ENCODE results near the gene OR11H6.
"Not testable (repeated sequence)": the region's sequence is repeated elsewhere in the genome, so short reads cannot be mapped to it uniquely, and the experiment has no call there.

Gene OR11H6

GRCh38 chr14:20223410-20223809 is at the start of gene OR11H6:
Gene OR11H6, plus strand, starts transcription at chr14:20223710. Its CDS starts 0 bp downstream, at chr14:20223710.
- FAIRE-seq: no peak
- DNase-seq (ENCODE audit: insufficient read length, low spot score): no peak

GRCh38 chr14:20174205-20174604 is 49.3 kb upstream of the OR11H6 start:
- FAIRE-seq: not testable (repeated sequence)

GRCh38 chr14:20176330-20176729 is 47.2 kb upstream of the OR11H6 start:
- no peak for DNase-seq (ENCODE audit: insufficient read length, low spot score)
- no peak for FAIRE-seq

More at GRCh38 chr14:20174205-20174604, 49.3 kb upstream of the OR11H6 start:
- DNase-seq (ENCODE audit: insufficient read length, low spot score): not testable (repeated sequence)

GRCh38 chr14:20177433-20177974 is 46.0 kb upstream of the OR11H6 start:
- DNase-seq (ENCODE audit: insufficient read length, low spot score): no peak
- FAIRE-seq: no peak

GRCh38 chr14:20179218-20179617 is 44.3 kb upstream of the OR11H6 start:
- DNase-seq (ENCODE audit: insufficient read length, low spot score) (no peak), FAIRE-seq (no peak)

GRCh38 chr14:20179880-20180279 is 43.6 kb upstream of the OR11H6 start:
- DNase-seq (ENCODE audit: insufficient read length, low spot score): no peak
- FAIRE-seq: no peak

GRCh38 chr14:20180486-20180885 is 43.0 kb upstream of the OR11H6 start:
- FAIRE-seq: no peak

GRCh38 chr14:20184181-20184580 is 39.3 kb upstream of the OR11H6 start:
- FAIRE-seq (no peak), DNase-seq (ENCODE audit: insufficient read length, low spot score) (no peak)

More at GRCh38 chr14:20180486-20180885, 43.0 kb upstream of the OR11H6 start:
- no peak for DNase-seq (ENCODE audit: insufficient read length, low spot score)

GRCh38 chr14:20190596-20190995 is 32.9 kb upstream of the OR11H6 start, which contains the start of gene OR11G2:
Gene OR11G2, plus strand, starts transcription at chr14:20190896. Its CDS starts 6,542 bp downstream, at chr14:20197438.
- no peak for DNase-seq (ENCODE audit: insufficient read length, low spot score)
- FAIRE-seq: no peak

GRCh38 chr14:20191396-20191795 is 32.1 kb upstream of the OR11H6 start:
- FAIRE-seq (no peak), DNase-seq (ENCODE audit: insufficient read length, low spot score) (no peak)

- FAIRE-seq (no peak), DNase-seq (ENCODE audit: insufficient read length, low spot score) (no peak)
Observed at GRCh38 chr14:20194101-20194500, 29.4 kb upstream of the OR11H6 start.

- FAIRE-seq; DNase-seq (ENCODE audit: insufficient read length, low spot score): not testable (repeated sequence)
Observed at GRCh38 chr14:20195170-20195569, 28.3 kb upstream of the OR11H6 start.

GRCh38 chr14:20195911-20196310 is 27.6 kb upstream of the OR11H6 start:
- DNase-seq (ENCODE audit: insufficient read length, low spot score): no peak

GRCh38 chr14:20197459-20197858 is 26.1 kb upstream of the OR11H6 start:
- no peak for FAIRE-seq
- no peak for DNase-seq (ENCODE audit: insufficient read length, low spot score)

More at GRCh38 chr14:20195911-20196310, 27.6 kb upstream of the OR11H6 start:
- FAIRE-seq: no peak

- FAIRE-seq: no peak
- DNase-seq (ENCODE audit: insufficient read length, low spot score): no peak
Observed at GRCh38 chr14:20198991-20199390, 24.5 kb upstream of the OR11H6 start.

- FAIRE-seq: no peak
- DNase-seq (ENCODE audit: insufficient read length, low spot score): no peak
Observed at GRCh38 chr14:20204721-20205120, 18.8 kb upstream of the OR11H6 start.

- no peak for DNase-seq (ENCODE audit: insufficient read length, low spot score)
- no peak for FAIRE-seq
Observed at GRCh38 chr14:20209595-20209994, 13.9 kb upstream of the OR11H6 start.

- not testable (repeated sequence) for FAIRE-seq
Observed at GRCh38 chr14:20212406-20212805, 11.1 kb upstream of the OR11H6 start.

GRCh38 chr14:20215196-20215595 is 8.3 kb upstream of the OR11H6 start:
- DNase-seq (ENCODE audit: insufficient read length, low spot score) (no peak), FAIRE-seq (no peak)

More at GRCh38 chr14:20212406-20212805, 11.1 kb upstream of the OR11H6 start:
- not testable (repeated sequence) for DNase-seq (ENCODE audit: insufficient read length, low spot score)

GRCh38 chr14:20219033-20219432 is 4.5 kb upstream of the OR11H6 start:
- DNase-seq (ENCODE audit: insufficient read length, low spot score) (no peak), FAIRE-seq (no peak)

- FAIRE-seq: no peak
- no peak for DNase-seq (ENCODE audit: insufficient read length, low spot score)
Observed at GRCh38 chr14:20228681-20229080, 5.2 kb downstream of the OR11H6 start, which contains the start of gene OR11H7. Gene OR11H7, plus strand, starts transcription at chr14:20228981.

- not testable (repeated sequence) for DNase-seq (ENCODE audit: insufficient read length, low spot score); FAIRE-seq
Observed at GRCh38 chr14:20235415-20235814, 11.9 kb downstream of the OR11H6 start.

All from GM19239 (cell line).